Caki2 (cell line): Measurements from ENCODE around the gene CD59. TPM values are rescaled to one million over a fixed set of nuclear protein-coding genes. Genes with fewer than 3 reads are reported as not detected.
"Not testable (repeated sequence)": the region's sequence is repeated elsewhere in the genome, so short reads cannot be mapped to it uniquely, and the experiment has no call there.

Experiments used
- DNase-seq: peaks from one replicate; pipeline ENCODE4 v3.0.0-alpha.2; 2015; ENCODE audit warnings: low read depth
- in situ Hi-C: cut with HindIII; loops from 2 replicates; pipeline ENCODE4 v1.10.0; 2016; ENCODE audit warnings: low sequenced_read_pairs, low pct_unique_long_range_greater_than_20kb, mixed read lengths
- total RNA-seq: library from RNA; depleted of rRNA; stranded (reverse); fragments of >200 nt; shearing (Covaris generic); gene quantifications from 2 replicates; pipeline ENCODE4 v1.2.3, GENCODE V29; 2014; ENCODE audit warnings: low replicate concordance

Gene CD59
- total RNA-seq, 1 experiment from 2014 or later: 219 TPM

DNA sequence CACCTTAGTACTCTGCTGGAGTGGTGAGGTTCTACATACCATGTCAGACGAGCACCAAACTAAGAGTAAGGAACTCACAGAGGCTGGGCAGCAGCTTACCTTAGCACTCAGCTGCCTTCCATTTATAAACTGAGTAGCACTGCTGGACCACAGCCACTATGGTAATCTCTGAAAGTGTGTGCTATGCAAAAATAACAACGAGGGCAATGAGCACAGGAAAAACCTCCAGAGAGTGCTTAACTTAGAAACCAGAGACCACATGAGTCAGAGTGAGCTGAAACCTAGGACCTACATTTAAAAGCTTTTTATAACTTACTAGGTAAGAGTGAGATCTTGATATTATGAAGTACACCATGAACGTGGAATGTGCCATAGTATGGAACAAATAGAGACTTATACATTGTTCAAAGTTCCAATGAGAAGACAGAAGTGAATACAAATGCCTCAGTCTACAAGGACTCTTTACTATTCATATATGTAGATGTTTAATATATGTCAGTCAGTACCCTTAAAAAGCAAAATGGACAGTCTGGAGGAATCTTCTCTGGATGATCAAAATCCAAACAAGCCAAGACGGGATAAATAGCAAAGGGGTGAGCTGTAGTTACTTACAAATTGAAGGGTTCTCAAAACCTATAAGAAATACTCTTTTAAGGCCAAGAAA lies 17.2 kb upstream of the CD59 start:
- in situ Hi-C loops: no loop called here
- no peak for DNase-seq

DNA sequence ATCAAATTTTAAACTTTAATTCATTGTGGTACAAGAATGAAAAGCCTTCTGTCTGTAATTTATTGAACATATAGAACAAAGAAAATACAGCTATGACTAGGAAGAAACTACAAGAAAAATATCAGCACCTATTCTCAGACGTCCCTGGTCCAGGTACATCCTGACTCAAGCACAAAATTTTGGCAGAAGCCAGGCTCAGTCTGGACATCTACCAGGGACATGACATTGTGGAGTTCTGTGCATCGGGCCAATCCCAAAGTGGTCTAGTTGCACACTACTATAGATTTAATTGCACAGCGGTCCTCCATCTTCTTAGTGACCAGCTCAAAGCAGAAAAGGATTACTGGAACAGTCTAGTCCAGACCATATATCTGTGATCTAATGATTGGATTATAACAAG lies 15.7 kb upstream of the CD59 start:
- in situ Hi-C loops: no loop called here
- no peak for DNase-seq

DNA sequence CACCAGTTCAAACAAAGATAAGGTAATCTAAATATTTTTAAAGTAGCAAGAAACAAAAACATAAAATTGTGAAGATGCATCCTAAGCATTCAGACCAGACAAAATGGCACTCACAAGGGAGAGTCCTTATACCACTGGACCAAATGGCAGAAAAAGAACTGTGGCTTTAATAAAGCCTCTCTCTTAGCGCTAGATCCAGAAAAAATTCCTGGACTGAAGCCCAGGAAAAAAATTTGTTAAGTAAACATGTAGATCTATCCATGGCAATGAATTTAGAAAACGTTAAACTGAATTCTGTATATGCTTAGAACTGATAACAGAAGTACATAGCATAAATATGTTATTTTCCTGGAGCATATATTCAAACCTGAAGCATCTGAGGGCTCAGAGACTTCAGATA lies 11.8 kb upstream of the CD59 start:
- no peak for DNase-seq
- in situ Hi-C loops: no loop called here

DNA sequence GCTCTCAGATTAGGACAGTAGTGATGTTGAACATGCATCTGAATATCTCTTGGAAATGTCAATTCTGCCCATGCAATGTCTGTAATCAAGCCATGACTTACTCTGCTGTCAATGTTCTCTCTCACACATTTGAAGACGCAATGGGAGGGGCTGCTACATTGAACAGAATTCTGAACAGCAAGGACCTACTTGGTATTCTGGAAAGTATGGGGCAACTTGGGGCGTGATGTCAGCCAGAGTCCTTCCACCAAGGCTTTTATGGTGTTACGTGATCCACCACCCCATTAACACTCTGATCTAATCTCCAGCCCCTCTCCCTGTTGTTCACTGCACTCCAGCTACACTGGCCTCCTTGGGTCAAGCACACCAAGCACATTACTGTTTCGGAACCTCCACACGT lies 7.1 kb upstream of the CD59 start:
- in situ Hi-C loops: no loop called here
- DNase-seq: no peak

DNA sequence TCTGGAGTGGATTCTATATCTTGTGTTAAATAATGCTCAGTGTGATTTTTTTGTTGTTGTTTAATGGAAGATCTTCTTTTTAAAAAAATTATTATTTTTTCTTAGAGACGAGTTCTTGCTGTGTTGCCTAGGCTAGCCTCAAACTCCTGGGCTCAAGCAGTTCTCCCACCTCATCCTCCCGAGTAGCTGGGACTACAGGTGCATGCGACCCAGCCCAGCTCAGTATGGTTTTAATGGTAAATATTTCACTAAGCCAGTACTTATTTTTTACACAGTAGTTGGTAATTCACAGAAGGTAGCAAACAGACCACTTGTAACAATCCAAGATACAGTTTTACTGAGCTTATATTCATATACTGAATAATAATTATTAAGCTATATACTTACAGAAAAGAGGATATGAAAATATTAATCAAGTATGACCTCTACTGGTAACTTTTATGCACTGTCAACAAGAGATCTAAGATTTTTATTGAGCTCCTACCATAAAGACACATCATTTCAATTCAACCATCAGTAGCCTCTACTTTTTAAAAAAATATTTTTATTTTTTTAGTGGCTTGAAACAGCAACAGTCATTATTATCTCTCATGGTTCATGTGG lies 6.1 kb upstream of the CD59 start:
- in situ Hi-C loops: no loop called here
- no peak for DNase-seq

DNA sequence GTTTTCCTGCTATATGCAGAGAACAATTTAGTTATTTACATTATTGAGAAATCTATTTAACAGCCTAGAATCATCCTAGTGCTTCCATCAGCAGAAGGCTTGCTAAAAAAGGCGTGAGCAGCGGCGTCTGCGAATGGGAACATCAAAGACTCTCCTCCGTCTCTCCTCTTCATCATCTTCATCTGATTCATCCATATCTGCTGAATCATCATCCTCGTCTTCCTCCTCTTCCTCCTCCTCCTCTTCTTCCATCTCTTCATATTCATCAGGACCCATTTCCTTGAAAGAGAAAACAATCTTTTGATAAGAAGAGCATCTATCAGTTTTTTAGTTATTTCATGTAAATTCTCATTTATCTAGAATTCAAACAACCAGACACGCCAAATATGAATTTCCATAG lies 5.6 kb upstream of the CD59 start:
- in situ Hi-C loops: no loop called here
- DNase-seq: no peak

DNA sequence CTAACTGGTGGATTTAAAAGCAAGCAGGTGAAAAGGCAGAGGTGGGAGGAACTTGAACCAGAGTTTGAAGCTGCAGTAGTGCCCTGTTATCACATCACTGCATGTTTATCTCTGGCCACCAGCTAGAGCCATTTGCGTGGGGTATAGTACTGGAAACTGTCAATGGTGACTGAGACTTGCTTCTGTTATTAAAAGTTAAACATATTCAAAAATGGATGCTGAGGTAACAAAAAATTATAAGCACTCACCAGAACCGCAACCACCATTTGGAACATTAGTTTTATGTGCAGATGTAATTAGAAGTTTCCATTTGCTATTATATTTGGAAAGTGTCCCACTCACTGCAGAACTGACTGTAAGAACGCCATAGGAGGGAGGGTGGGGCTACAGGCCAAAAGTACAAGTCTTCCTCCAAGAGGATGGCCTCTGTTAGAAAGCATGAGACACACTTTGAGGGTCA lies 1.2 kb upstream of the CD59 start:
- DNase-seq: no peak
- in situ Hi-C loops: no loop called here

DNA sequence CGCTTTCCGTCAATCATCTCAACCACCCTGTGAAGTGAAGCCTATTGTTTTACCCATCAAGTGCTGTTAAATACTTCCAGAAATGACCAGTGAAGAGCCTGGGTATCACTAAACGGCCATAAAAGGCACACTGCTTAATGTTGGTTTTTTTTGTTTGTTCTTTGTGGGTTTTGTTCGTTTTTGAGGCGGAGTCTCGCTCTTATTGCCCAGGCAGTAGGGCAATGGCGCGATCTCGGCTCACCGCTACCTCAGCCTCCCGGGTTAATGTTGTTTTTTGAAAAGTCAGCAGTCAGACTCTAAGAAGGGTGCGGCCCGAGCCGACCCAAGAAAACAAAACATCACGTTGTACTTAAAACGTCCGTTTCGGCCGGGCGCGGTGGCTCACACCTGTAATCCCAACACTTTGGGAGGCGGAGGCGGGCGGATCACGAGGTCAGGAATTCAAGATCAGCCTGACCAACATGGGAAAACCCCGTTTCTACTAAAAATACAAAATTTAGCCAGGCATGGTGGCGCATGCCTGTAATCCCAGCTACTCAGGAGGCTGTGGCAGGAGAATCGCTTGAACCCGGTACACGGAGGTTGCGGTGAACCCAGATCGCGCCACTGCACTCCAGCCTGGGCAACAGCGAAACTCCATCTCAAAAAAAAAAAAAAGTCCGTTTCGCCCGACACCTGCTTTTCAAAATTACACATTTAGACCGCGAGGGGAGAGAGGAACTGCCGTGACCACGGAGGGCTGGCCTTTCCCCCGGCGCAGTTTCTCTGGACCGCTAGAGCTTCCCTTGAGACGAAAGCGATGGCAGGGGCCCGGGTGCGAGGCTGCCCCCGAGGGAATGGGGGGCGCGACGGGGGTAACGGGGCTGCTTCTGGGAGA lies 714 bp downstream of the CD59 start:
- in situ Hi-C loops: no loop called here
- DNase-seq: peak; percentile 31

DNA sequence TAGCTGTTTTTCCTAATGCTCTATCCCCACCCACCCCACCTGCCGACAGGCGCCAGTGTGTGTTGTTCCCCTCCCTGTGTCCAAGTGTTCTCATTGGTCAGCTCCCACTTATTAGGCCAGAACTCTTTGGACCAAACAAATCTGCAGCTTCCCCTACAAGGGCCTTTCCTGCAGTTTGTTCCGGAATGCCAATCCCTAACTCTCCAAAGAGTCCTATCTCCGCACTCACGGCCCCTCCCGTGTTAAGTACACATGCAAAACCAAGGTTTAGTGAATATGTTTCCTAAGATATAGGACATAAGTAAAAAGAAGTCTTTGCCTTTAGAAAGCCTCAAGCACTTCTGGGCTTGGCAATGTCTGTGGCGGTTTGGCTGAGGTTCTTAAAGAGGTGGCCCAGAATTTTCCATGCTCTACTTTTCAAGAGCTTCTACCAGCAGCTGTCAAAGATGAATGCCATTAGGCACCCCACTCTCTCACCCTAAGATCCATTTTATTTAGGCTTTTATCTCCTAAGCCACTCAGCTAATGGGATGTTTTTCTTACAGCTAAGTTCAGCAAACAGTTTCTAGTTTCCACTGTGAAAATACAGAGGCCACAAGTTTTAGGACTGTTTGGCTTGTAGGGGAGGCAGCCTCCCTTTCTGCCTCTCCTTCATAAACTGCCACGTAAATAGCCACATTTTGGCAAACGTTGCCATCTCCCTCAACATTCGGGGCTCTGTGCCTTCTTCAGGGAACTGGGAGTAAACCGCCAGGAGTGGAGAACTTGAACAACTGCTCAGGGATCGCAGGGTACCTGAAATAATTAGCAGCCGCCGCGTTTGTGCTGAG lies 1.6 kb downstream of the CD59 start:
- DNase-seq: no peak
- in situ Hi-C loops: no loop called here

DNA sequence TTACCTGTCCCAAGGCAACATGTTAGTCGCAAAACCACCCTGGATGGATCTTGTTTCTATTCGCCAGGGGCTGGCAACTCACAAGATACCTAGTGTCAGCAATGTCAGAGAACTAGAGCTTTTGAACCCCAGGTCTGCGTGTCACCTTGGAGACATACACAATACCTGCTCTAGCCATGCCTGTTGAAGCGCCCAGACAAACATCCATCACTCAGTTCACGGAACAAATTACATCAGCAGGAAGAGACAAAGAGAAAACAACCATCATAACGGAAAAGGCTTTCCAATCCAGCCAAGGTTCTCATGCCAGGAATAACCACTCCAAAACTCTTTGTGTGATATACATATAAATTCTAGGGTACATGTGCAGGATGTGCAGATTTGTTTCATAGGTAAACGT lies 2.2 kb downstream of the CD59 start:
- DNase-seq: no peak
- in situ Hi-C loops: no loop called here

DNA sequence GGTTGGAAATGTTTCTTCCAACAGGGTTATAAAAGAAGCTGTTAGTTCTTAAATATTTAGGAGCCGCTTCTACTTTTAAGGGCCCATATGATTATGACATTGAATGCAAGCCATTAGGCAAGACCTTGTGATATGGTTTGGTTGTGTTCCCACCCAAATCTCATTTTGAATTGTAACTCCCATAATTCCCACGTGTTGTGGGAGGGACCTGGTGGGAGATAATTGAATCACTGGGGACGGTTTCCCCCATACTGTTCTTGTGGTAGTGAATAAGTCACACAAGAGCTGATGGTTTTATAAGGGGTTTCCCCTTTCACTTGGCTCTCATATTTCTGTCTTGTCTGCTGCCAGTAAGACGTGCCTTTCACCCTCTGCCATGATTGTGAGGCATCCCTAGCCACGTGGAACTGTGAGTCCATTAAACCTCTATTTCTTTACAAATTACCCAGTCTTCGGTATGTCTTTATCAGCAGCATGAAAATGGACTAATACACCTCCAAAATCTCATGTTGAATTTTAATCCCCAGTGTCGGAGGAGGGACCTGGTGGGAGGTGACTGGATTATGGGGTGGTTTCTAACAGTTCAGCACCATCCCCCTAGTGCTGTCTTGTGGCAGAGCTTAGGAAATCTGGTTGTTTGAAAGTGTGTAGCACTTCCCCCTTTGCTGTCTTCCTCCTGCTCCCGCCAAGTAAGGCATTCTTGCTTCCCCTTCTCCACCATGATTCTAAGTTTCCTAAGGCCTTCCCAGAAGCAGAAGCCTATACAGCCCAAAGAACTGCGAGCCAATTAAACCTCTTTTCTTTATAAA lies 4.3 kb downstream of the CD59 start:
- in situ Hi-C loops: no loop called here
- no peak for DNase-seq

DNA sequence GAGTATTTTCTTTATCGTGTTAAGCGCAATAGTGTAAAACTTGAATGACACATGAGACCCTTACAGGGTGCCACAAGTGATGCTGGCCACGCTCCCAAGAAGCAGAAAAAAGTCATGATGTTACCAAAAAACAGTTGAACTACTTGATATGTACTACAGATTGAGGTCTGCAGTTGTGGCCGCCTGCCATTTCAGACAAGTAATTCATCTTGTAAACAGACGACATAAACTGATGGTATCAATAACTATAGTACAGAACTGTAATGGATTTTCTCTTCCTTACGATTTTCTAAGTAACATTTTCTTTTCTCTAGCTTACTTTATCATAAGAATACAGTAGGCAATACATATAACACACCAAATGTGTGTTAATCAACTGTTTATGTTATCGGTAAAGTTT lies 5.5 kb downstream of the CD59 start:
- in situ Hi-C loops: no loop called here

DNA sequence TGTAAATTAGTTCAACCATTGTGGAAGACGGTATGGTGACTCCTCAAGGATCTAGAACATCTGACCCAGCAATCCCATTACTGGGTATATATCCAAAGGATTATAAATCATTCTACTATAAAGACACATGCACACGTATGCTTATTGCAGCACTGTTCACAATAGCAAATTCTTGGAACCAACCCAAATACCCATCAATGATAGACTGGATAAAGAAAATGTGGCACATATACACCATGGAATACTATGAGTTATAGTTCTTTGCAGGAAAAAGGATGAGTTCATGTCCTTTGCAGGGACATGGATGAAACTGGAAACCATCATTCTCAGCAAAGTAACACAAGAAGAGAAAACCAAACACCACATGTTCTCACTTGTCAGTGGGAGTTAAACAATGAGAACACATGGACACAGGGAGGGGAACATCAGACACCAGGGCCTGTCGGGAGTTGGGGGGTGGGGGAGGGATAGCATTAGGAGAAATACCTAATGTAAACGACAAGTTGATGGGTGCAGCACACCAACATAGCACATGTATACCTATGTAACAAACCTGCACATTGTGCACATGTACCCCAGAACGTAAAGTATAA lies 7.1 kb downstream of the CD59 start:
- DNase-seq, in situ Hi-C loops: not testable (repeated sequence)

More for the DNA sequence above, 5.5 kb downstream of the CD59 start:
- DNase-seq: no peak

DNA sequence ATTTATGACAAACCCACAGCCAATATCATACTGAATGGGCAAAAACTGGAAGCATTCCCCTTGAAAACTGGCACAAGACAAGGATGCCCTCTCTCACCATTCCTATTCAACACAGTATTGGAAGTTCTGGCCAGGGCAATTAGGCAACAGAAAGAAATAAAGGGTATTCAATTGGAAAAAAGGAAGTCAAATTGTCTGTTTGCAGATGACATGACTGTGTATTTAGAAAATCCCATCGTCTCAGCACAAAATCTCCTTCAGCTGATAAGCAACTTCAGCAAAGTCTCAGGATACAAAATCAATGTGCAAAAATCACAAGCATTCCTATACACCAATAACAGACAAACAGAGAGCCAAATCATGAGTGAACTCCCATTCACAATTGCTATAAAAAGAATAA lies 8.7 kb downstream of the CD59 start:
- in situ Hi-C loops, DNase-seq: not testable (repeated sequence)

DNA sequence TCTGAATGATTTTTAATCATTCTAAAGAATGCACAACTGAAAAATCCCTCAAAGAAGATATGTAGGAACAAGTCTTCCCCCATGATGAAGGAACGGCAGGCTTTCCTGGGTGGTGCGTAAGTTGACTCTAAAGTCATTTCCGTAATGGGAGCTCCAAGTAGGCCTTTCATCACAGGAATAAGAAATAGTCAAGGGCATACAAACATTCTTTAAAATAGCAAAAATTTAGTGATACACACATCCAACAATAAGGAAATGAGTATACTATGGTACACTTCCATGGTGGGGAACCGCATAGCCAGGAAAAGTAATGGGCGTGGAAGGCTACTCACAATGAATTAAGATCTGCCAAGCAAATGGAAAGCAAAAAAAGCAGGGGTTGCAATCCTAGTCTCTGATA lies 10.7 kb downstream of the CD59 start:
- no peak for DNase-seq
- in situ Hi-C loops: no loop called here

DNA sequence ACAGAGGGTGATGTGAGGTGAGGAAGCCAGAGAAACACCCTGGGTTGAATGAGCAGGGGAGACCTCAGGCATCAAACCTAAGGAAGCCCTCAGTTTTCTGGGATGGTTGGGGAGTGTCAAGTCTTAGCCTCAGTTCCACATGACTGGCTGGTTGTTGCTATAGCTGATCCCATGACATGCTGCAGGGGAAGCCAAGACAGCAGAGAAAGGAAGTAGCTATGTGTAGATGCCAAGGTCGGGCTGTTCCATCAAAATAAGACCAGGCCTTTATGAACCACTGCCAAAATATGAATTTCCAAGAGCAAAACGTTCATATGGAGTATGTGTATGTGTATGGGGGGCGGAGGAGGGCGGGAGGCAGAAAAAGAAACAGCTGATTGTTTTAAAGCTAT lies 11.6 kb downstream of the CD59 start:
- DNase-seq: no peak
- in situ Hi-C loops: no loop called here

DNA sequence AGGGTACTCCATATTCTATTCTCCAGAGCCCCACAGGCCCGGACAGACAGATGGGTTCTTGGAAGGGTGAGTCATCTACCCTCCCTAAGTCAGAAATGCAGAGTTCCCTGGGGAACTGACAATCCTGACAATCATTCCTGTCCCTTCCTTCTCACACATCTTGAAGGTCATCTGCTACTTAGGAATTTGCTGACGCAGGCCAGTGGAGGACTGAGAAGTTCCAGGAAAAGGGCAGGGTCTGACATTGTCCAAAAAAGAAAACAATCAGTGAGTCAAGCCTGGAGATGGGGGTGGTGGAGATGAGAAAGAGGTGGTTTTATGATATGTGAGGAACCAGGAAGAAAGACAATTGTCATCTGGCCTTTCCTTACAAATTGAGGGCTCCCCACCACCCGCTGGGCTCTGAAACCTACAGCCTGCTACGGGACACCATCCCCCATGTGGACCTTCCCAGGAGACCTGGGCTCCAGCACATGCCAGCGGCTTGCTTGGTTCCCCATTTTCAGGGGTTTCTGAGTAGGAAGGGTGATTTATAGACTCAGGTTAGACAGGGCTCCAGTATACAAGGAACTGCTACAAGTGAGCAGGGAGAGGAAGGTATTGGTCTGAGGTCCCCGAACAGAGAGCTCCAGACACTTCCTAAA lies 12.9 kb downstream of the CD59 start:
- in situ Hi-C loops: no loop called here
- DNase-seq: peak; percentile 80
